ENCODE data around the gene SEMA3B.

The SEMA3B gene

DNA sequence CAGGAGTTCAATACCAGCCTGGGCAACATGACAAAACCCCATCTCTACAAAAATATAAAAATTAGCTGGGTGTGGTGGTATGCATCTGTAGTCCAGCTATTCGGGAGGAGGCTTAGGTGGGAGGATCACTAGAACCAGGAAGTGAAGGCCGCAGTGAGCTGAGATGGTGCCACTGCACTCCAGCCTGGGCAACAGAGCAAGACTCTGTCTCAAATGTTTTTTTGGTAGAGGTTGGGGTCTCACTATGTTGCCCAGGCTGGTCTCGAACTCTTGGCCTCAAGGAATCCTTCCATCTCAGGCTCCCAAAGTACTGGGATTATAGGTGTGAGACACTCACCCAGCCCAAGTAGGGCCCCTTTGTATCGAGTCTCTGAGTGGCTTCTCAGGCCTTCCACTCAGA, 25.1 kb downstream of the SEMA3B start:
- Histone ChIP-seq H3F3A (ENCODE audit: insufficient read depth, low read length) (peaks cover 4% of the 10 kb centered on the region; the same call in 1 of the 2 replicates), H3K4me3 (ENCODE audit: low read length) (no peak overlapping the region), H3K9me2 (replicated peaks; ENCODE audit: insufficient read depth, low read length) (no peaks in the 10 kb centered on the region), H2AFZ (ENCODE audit: low read length) (no peak overlapping the region), H3K27me3 (replicated peaks; ENCODE audit: insufficient read depth, low read length) (no peaks in the 10 kb centered on the region), H3K9me3 (replicated peaks; ENCODE audit: insufficient read depth, low read length) (no peaks in the 10 kb centered on the region), H3K27ac (ENCODE audit: low read length) (no peak overlapping the region), H3K4me1 (ENCODE audit: low read length) (peaks cover 11% of the 10 kb centered on the region), H3K9ac (ENCODE audit: low read length) (no peak overlapping the region), H3K36me3 (replicated peaks; ENCODE audit: insufficient read depth, low read length) (peaks cover 8% of the 10 kb centered on the region), H3K79me2 (ENCODE audit: low read length) (peaks cover 39% of the 10 kb centered on the region), H3K4me2 (ENCODE audit: low read depth, low read length) (no peak overlapping the region), H4K20me1 (ENCODE audit: insufficient read depth, low read length) (no peaks in the 10 kb centered on the region)
- DNase-seq: no peak
- no peak for TF ChIP-seq EZH2phosphoT487 (IDR thresholded peaks at IDR 0.05; ENCODE audit: low read length)
- TF ChIP-seq CTCF (IDR thresholded peaks at IDR 0.05; ENCODE audit: low read length): no peak
- TF ChIP-seq EZH2 (optimal IDR thresholded peaks at IDR 0.05; ENCODE audit: low read depth, low read length): no peak

DNA sequence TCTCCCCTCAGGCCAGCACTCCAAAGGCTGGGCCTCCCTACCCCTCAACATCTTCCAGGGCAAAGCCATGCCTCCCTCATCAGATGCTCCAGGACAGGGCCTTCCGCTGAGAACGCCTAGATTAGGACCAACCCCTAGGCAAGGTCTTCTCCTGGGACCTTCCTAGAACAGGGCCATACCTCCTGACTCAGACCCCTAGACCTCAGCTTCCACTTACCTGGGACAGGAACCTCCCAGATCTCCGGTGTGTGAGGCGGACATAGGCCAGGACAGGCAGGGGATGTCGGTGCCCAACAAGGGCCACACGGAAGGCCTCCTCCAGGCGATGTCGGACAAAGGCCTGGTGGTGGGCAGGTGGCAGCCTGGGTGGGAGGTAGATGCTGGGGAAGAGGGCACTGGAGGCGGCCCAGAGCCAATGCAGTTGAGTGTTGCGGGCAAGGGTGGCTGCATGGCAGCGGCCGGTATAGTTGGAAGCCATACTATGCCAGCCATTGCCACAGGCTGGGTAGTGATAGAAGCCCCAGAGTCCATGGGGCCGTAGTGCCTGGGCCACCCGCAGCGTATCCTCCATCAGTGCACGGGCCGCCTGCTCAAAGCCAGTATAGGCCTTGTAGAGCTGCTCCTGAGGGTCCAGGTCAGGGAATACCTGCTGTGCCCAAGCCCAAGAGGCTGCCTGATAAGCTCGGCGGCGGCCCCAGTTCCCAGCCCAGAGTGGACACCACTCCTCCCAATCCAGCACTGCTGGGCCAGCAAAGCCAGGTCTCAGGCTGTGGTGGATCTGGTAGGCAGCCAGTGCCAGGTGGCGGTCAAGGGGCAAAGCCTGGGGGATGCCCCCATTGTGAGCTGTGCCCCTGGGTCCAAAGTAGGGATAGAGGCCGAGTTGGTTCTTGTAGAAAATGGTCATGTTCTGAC, 25.8 kb downstream of the SEMA3B start:
- Histone ChIP-seq H3F3A (ENCODE audit: insufficient read depth, low read length) (peaks cover 4% of the 10 kb centered on the region; the same call in 1 of the 2 replicates), H3K27ac (ENCODE audit: low read length) (no peak overlapping the region), H3K27me3 (replicated peaks; ENCODE audit: insufficient read depth, low read length) (no peaks in the 10 kb centered on the region), H3K36me3 (replicated peaks; ENCODE audit: insufficient read depth, low read length) (peaks cover 2% of the 10 kb centered on the region; the same call in 1 of the 2 replicates), H4K20me1 (ENCODE audit: insufficient read depth, low read length) (no peaks in the 10 kb centered on the region), H2AFZ (ENCODE audit: low read length) (no peak overlapping the region), H3K4me2 (ENCODE audit: low read depth, low read length) (no peak overlapping the region), H3K9ac (ENCODE audit: low read length) (no peak overlapping the region), H3K4me3 (ENCODE audit: low read length) (no peak overlapping the region), H3K9me3 (replicated peaks; ENCODE audit: insufficient read depth, low read length) (no peaks in the 10 kb centered on the region), H3K9me2 (replicated peaks; ENCODE audit: insufficient read depth, low read length) (no peaks in the 10 kb centered on the region), H3K4me1 (ENCODE audit: low read length) (peaks cover 11% of the 10 kb centered on the region), H3K79me2 (ENCODE audit: low read length) (peaks cover 32% of the 10 kb centered on the region)
- no peak for DNase-seq
- TF ChIP-seq CTCF (IDR thresholded peaks at IDR 0.05; ENCODE audit: low read length): no peak
- no peak for TF ChIP-seq EZH2 (optimal IDR thresholded peaks at IDR 0.05; ENCODE audit: low read depth, low read length)
- no peak for TF ChIP-seq EZH2phosphoT487 (IDR thresholded peaks at IDR 0.05; ENCODE audit: low read length)

- Histone ChIP-seq H3K4me1 (ENCODE audit: low read length) (peaks cover 17% of the 10 kb centered on the region), H3K9ac (ENCODE audit: low read length) (no peak overlapping the region), H3K27me3 (replicated peaks; ENCODE audit: insufficient read depth, low read length) (no peaks in the 10 kb centered on the region), H3K36me3 (replicated peaks; ENCODE audit: insufficient read depth, low read length) (no peaks in the 10 kb centered on the region), H3K27ac (ENCODE audit: low read length) (no peak overlapping the region), H3K9me2 (replicated peaks; ENCODE audit: insufficient read depth, low read length) (no peaks in the 10 kb centered on the region), H3K4me3 (ENCODE audit: low read length) (no peak overlapping the region), H3K9me3 (replicated peaks; ENCODE audit: insufficient read depth, low read length) (no peaks in the 10 kb centered on the region), H2AFZ (ENCODE audit: low read length) (no peak overlapping the region), H3K4me2 (ENCODE audit: low read depth, low read length) (no peak overlapping the region), H3K79me2 (ENCODE audit: low read length) (peaks cover 25% of the 10 kb centered on the region), H4K20me1 (ENCODE audit: insufficient read depth, low read length) (no peaks in the 10 kb centered on the region), H3F3A (ENCODE audit: insufficient read depth, low read length) (peaks cover 4% of the 10 kb centered on the region; the same call in 1 of the 2 replicates)
- TF ChIP-seq EZH2phosphoT487 (IDR thresholded peaks at IDR 0.05; ENCODE audit: low read length): no peak
- TF ChIP-seq EZH2 (optimal IDR thresholded peaks at IDR 0.05; ENCODE audit: low read depth, low read length): no peak
- TF ChIP-seq CTCF (IDR thresholded peaks at IDR 0.05; ENCODE audit: low read length): no peak
- DNase-seq: no peak
Measured at GRCh38 chr3:50295553-50296431, 26.8 kb downstream of the SEMA3B start.
